Activated T-helper 1 cell treated with anti-CD3 and anti-CD28 coated beads, Interleukin-2, amount 50 U/mL, for 16 hours (primary cell): ENCODE results near the gene FKBP1A.
"Not testable (repeated sequence)": the region's sequence is repeated elsewhere in the genome, so short reads cannot be mapped to it uniquely, and the experiment has no call there.

Source experiments
- DNase-seq, 2 donors: peaks; one replicate each; pipeline ENCODE4 v3.0.0-alpha.2; 2020; ENCODE audit warnings: low read depth in 1 of 2, low spot score in 1 of 2

FKBP1A gene

DNA sequence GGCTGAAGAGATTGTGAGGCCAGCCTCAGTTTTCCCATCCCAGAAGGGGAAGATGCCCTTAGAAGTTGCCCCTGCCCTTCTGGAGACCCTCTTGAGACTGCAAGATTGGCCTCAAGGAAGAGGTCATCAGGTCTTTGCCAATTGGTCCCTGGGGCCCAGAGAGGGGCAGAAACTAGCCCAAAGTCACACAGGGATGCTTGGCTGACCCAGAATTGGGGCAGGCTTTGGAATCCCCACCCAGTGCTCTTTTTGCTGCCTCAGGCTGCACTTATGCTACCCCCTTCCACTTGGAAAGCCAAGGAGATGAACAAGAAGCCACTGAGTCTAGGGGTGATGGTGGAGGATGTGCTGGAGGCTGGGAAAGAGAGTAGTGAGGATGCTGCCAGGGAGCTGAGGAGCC lies 24.9 kb upstream of the FKBP1A start:
- DNase-seq = no peak

DNA sequence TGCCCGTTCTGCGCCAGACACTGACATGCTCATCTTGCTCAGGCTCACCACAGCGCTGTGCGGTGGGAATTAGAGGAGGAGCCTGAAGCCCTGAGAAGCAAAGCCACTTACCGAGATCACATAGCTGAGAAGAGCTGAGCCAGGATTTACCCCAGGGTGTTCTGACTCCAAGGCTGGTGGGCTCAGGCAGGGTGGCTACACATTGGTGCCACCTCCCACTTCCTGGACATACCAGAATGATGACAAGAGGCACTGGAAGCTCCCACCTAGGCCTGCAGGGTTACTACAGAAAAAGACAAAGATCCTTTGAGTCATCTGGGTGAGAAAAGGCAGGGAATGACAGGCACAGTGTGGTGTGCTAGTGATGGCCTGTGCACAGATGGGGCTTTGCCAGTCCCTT lies 24.4 kb upstream of the FKBP1A start:
- no peak for DNase-seq

DNA sequence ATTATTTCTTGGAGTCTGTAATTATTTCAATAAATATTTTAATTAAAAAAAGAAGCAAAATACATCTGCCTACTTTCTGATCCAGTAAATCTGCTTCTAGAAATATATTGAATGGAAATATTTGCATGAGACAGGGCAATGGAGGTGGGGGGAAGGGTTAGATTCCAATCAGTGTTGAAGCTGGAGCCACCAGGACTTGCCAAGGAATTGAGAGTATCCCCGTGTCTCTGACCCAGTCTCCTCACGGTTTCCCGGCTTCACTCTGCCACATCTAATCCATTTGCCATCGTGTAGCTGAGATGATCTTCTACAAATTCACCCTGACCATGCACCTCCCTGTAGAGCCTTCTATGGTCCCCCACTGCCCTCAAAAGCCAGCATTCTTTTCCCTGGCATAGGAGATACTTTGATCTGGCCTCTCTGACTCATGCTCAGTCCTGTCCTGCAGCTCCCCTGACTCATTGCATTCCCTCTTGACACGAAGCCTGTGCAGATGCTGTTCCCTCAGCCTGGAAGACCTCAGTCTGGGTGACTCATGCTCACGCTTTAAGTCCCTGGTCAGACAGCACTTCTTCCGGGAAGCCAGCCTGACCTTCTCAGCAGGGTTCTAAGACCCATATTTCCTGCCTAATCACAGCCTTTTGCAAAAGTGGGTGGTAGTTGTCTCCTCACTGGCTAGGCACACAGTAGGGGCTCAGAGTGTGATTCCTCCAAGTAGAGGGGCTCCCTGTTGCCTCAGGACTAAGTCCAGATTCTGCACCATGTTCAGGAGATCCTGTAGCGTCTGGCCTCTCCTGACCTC lies 23.0 kb upstream of the FKBP1A start:
- no peak for DNase-seq

DNA sequence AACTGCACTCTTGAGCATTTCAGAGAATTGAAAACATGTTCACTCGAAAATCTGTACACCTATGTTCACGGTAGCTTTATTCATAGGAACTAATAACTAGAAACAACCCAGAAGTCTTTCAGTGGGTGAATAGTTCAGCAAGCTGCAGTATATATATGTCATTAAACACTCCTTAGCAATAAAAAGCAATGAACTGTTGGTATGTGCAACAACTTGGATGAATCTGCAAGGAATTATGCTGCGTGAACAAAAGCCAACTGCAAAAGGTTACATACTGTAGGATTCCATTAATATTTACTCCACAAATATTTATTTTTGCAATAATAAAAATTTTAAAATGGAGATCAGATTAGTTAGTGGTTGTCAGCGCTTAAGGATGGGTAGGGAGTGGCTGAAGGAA lies 22.1 kb upstream of the FKBP1A start:
- no peak for DNase-seq

DNA sequence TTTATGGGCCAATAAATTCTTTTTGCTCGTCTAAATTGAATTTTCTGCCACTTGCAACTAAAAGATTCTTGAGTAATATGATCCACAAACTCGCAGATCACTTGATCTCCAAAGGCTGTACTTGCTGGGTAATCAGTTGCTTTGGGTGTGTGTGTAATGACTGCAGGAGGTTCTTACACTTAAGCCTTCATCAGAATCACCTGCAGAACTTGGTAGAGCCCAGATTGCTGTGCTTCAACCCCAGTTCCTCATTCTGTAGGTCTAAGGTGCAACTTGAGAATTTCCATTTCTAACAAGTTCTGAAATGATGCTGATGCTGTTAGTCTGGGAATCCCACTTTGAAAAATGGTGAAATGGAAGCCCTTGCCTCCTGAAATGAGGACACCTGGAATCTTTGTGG lies 12.9 kb upstream of the FKBP1A start:
- no peak for DNase-seq

DNA sequence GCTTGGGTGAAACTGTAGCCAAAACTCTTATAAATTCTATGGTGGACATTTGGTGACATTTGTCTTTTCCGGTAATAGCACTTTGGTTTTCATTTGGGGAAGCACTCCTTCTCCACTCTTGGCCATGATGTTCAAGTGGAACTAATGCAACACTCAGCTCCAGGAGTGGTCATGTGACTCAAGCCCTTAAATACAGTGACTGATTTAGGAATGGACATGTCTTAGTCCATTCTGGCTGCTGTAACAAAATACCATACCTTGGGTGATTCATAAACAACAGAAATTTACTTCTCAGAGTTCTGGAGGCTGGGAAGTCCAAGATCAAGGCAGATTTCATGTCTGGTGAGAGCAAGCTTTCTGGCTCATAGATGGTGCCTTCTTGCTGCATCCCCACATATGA lies 10.8 kb upstream of the FKBP1A start:
- no peak for DNase-seq

DNA sequence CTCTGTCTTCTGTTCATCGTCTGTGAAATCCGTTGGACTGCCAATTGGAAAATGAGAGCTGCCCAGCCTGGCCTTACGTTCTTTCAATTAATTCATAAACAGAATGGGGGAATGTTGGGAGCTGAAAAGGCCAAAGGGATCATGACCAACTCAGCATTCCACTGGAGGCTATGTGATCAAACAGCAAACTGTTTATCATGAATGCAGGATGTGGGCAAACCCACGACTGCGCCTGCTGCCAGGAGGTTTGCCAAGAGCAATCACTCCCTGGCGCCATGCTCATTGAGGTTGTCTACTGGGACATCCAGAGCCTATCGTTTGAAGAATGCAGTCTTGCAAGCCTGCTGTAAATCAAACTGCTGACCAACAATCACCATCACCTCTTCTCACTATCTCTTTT lies 9.3 kb upstream of the FKBP1A start:
- no peak for DNase-seq

DNA sequence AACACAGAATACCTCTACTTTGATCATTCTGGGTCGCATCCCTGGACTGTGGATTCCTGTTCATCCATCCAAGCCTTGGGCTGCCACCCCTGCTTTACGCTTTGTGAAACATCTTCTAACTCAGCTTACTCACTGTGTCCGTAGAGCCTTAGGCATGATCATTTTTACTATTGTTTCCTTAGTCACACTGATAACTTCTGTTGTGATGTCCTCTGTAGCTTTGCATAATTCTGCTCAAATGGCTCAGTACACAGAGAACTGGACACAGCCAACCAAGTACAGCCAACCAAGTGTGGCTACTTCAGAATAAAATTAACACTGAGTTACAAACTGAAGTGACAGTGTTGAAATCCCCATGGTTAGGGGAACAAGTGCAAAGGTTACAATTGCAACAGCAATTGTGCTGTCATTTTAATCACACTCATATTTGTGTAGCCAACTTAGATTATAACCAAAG lies 8.6 kb upstream of the FKBP1A start:
- DNase-seq = no peak

DNA sequence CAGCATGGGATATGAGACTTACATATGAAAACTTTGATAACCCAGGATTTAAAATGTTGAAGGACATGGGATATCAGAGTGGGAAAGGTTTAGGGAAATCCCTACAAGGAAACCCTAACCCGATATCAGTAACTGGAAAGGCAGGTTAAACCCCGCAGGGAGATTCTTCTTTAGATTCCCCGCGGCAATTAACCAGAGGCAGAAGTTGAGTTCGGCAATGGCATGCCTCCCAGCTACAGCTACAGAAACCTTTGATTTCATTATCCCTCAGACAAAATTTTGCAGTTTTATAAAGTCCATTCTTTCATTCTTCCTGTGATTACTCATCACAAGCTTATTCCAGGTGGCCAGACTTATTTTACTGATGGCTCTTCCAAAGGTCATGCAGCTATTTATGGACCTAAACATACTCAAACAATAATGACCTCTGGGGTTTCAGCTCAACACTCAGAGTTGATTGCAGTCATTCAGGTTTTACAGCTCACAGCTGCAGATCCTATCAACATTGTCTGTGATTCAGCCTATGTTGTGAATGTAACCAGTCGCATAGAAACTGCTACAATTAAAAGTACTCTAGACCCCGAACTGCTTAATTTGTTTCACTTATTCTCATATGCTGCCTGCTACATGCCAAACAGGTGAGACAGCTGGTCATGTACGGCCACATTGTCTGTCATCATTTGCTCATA lies 7.0 kb upstream of the FKBP1A start:
- not testable (repeated sequence) for DNase-seq

DNA sequence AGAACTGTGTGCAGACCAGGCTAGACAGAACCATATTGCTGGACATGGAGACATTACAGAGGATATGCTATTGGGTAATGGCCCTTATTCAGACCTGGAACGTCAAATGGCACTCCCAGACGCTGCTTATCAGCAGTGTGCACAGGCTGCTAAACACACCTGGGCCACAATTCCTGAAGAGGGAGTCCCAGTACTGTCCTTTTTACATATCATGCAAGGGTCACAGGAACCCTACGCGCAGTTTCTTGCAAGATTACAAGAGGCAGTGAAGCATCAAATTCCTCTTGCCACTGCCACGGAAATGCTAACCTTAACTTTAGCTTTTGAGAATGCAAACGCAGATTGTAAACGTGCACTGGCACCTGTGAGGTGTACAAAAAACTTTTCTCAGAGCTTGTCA lies 5.3 kb upstream of the FKBP1A start:
- DNase-seq = not testable (repeated sequence)

DNA sequence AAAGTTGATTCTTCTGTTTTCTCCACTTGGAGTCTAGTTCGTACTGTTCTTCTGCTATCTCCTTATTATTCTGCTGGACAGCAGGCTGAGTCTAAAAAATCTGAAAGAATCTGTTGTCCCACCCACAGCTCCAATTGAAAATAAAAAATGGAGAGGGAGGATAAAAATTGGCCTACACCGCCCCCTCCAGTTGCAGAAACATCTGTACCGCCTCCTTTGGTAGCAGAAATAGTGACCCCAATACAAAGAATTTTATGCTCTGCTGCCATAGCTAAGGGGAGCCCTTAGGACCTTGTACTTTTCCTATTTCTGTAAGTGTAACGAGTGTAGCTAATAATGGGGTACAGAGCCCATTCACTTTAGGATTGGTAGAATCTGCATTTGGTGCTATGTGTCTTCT lies 4.9 kb upstream of the FKBP1A start:
- DNase-seq = no peak

DNA sequence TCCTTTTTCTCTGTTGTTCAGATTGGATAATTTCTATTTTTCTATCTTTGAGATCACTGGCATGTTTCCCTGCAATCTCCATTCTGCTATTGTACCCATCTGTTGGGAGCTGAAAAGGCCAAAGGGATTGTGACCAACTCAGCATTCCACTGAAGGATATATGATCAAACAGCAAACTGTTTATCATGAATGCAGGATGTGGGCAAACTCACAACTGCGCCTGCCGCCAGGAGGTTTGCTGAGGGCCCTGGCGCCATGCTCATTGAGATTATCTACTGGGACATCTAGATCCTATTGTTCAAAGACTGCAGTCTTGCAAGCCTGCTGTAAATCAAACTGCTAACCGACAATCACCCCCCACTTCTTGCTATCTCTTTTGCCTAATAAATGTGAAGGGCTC lies 3.8 kb upstream of the FKBP1A start:
- DNase-seq = no peak

DNA sequence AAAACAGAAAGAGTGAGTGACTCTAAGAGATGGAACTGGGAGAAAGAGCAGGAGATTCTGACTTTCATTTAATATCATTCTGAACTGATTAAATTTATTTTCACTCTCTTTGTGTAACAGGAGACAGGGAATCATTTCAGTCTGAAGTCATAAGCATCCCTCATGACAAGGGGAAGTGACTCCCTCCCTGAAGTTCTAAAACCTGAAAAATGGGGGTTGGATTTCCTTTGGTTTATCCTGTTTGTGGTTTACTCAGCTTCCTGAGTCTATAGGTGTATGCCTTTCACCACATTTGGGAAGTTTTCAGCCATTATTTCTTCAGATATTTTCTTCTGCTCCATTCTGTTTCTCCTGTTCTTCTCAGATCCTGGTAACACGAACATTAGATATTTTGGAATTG lies 3.4 kb upstream of the FKBP1A start:
- DNase-seq = no peak

DNA sequence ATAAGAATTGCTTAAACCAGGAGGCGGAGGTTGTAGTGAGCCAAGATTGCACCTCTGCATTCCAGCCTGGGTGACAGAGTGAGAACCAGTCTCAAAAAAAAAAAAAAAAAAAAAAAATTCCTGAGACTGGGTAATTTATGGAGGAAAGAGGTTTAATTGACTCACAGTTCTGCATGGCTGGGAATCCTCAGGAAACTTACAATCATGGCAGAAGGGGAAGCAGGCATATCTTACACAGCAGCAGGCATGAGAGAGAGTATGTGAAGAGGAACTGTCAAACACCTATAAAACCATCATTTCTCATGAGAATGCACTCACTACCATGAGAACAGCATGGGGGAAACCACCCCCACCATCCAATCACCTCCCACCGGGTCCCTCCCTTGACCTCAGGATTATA lies 1.8 kb upstream of the FKBP1A start:
- no peak for DNase-seq

DNA sequence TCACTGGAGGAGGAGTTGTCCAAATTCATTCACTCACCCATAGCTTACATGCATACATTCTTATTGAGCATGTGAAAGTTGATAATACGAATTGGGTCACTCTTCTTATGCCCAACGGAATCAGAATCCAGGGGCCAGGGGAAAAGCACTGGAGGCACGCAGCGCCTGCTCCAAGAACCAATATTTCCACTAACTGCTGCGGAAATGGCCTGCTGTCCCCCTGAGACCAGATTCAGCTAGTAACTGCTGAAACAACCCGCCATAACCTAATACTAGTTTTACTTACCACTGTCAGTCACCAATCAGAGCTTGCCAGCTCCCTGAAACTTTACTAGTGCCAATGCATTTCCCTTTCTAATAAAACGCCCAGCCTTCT lies 641 bp upstream of the FKBP1A start:
- DNase-seq = no peak

DNA sequence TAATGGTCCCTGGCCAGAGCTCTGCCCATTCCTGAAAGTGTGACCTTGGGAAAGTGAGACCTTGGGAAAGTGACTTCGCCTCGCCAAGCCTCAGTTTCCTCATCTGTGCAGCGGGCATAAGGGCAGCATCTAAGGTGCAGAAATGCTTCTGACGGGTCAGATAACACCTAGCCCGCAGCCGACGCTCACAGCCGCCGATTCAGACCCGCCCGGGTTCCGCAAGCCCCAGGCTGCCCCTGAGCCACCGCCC lies 486 bp downstream of the FKBP1A start:
- DNase-seq = no peak

DNA sequence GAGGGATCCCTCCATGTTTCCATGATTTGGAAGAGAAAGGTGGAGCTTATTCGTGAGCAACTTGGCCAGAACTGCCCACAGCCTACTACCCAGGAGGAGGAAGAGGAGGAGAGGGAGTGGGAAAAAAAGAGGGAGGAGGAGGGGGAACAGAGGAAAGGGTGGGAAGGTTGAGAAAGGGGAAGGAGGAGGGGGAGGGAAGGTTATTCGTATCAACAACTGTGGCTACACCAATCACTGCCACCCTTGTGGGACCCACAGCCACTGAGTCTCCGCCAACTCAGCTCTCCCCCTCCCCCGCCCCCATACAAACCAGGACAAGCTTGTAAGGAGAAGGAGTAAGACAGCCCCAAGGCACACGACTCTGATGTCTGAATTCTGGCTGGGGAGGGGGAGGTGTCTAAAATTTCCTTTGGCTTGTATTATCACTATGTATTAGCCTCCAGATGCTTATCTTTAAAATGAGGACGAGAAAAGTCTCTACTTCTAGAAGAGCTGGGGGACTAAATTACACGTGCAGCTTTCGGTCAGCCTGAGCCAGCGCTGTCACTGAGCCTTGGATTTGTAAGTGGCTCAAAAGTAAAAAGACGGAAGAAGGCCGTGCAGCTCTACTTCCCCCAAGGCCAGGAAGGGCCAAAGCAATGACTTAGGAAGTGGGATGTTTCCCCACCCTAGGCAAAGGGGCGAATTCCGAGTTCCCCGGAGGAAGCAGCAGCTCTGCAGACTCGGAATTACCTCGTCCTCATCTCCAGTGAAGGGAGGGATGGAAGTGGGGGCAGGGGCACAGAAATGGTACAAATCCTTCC lies 1.0 kb downstream of the FKBP1A start:
- no peak for DNase-seq

DNA sequence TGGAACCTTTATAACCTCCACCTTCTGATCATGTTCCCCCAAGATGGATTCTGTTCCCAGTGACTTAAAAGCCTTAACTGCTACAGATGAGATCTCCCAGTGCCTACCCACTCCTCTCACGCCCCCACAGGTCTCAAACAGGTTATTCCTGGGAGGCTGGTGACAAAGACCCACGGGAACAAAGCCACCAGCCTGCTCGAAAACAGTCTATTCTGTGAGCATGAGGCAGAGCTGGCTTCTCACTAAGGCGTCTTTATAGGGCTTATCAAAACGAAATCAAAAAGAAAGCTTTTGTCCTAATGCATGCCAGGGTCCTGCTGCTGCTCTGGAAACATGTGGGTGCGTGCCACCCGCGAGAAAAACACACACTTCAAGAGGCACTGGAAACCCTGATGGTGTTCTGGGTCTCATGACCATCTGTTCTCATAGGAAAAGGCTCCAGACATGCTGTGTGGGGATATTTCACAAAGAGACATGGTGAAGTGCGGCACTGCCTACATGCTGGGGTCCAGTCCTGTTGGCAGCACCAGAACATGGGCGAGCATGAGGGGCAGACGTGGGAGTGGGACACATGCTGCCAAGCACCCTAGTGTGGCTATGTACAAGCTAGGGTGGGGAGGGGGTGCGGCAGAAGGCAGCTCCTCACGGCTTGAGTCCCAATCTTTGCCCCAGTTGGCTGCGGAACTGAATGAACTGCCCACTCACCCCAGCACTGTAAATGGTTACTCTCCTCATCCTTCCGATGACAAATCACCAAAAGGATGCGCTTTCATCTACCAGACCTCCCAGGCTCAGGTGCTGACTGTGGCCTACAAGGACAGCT lies 2.1 kb downstream of the FKBP1A start:
- DNase-seq = no peak

DNA sequence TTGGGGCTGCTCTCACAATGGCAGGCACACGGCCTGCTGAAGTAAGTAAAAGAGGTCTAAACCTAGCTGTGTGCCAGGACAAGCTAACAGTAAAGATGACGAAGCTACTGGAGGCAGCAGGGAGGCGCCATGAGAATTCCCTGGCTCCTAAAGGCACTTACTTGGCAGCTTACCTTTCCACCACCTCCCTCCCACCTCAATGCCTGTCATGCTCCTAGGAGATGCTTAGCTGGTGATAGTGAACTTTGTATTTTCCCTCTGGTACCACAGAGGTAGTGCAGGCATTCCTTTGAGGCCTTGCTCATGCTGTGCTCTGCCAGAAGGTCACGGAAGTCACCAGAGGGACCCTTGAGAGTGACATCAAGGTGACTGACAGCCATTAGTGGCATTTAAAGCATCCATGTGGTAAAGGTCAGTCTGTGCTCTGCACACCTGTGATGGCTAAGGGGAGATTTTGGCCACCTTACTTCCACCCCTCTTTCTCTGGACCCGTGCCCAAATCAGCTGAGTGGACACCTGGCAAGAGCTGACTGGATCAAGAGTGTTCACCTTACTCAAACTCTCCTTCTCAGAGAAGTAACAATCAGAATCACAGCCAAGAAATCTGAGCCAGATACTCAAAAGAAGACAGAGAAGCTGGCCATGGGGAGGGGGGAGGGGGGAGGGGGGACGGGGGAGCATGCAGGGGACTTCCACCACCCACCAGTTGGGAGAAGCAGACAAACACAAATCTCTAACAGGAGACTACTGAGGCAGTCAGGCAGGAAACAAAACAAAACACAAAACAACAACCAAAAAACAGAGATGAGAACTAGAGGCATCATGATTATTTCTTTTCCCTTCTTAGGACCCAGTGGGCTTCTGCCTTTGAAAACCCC lies 2.9 kb downstream of the FKBP1A start:
- no peak for DNase-seq

DNA sequence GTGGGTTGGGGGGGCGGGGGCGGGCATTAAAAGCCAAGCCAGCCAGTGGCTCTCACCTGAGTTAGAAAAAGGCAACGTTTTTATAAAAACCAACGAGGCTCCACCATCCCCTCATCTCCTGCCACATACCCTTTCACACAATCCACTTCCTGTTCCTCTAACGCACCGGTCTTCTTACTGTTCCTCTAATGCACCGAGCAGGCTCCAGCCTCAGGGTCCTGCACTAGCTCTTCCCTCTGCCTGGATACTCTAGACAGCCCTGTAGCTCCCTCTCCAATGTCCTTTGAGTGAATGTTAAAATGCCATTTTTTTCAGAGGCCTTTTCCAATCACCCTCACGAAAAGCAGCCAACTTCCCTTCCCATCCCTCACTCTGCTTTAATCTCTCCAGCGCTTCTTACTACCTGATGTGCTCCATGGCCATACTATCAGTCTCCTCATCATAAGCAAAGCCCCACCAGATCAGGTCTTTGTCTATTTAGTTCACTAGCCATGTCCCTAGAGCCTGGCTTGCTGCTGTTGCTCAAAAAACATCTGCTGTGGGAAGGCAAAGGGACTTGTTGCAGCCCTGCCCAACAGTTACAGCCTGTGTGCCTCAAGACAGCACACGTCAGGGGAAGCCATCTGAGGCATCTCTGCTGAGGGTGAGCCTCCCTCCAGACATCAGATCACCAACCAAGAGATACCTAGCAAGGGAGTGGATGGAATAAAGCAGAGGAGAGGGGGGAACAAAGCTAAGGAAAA lies 3.9 kb downstream of the FKBP1A start:
- DNase-seq = no peak
